ENCODE measurements around the gene PHF10.

Gene PHF10

DNA sequence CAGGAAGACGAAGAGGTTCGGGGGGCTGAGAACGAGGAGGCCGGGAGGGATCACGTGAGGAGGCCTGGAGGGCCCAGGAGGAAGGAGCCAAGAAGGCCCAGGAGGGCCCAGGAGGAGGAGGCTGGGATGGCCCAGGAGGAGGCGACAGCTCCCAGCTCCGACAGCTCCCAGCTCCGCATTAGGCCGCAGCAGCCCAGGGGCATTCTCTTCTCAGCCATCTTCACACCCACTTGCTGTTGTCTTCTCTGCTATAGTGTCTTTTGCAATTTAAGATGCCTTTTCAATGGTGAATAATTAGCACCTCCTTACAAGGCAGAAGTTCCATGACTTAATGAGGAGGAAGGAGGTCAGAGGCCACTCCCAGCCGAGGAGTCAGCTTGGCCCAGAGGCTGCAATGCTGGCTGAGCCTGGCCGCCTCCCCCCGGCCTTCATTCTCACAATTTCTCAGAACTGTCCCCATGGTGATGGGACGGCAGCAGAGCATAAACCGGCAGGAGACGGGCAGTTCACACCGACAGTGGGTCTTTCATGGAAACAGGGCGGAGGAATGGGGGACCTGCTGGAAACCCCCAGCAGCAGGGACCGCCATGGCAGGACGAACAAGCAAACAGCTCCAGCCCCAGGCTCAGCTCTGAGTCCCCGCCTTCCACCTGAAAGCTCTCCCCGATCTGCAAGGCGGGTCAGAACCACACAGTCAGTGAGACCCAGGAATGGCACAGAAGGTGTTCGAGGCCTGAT, 67.6 kb downstream of the PHF10 start:
- no peak for TF ChIP-seq ZFX (IDR thresholded peaks at IDR 0.05)
- TF ChIP-seq, protein P1, sequence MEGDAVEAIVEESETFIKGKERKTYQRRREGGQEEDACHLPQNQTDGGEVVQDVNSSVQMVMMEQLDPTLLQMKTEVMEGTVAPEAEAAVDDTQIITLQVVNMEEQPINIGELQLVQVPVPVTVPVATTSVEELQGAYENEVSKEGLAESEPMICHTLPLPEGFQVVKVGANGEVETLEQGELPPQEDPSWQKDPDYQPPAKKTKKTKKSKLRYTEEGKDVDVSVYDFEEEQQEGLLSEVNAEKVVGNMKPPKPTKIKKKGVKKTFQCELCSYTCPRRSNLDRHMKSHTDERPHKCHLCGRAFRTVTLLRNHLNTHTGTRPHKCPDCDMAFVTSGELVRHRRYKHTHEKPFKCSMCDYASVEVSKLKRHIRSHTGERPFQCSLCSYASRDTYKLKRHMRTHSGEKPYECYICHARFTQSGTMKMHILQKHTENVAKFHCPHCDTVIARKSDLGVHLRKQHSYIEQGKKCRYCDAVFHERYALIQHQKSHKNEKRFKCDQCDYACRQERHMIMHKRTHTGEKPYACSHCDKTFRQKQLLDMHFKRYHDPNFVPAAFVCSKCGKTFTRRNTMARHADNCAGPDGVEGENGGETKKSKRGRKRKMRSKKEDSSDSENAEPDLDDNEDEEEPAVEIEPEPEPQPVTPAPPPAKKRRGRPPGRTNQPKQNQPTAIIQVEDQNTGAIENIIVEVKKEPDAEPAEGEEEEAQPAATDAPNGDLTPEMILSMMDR (conservative IDR thresholded peaks at IDR 0.05) = no peak
- H3K27ac ChIP-seq = no peak overlapping the region

DNA sequence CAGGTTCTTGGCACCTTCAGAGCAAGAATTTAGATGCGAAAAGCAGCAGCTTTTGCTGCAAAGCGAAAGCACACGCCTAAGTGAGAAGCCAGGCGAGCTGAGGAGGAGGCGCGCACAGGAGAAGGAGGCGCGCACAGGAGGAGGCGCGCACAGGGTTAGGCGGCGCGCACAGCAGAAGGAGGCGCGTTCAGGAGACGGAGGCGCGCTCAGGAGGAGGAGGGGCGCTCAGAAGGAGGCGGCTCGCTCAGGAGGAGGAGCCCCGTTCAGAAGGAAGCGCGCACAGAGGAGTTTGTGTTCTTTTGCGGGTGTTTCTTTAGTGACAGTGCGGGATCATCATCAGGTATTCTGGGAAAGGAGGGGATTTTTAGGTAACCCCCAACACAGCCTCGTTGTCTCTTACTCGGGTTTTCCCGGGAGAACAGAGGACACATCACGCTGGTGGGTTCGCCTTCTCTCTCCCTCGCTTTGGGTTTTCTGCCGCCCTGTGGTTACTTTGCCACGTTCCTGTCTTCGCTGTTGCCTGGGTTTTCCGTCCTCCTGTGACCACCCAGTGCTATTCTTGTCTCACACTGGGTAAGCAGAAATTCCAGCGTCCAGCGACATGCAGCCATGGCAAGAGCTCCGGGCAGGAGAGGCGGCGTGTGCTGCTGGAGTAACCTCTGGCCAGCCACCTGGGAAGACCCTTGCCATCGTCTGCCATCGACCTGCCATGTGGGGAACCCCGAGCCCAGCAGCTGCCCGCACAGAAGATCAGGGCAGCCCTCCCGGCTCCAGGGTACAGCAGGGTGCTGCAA, 69.5 kb downstream of the PHF10 start:
- TF ChIP-seq, protein P1 (conservative IDR thresholded peaks at IDR 0.05) = peak; percentile 52
- TF ChIP-seq ZFX (IDR thresholded peaks at IDR 0.05) = no peak
- H3K27ac ChIP-seq = peak overlapping the region; percentile 56
